Myometrial cell (primary cell): ENCODE data around the gene CT47A7. TPM values are rescaled to one million over a fixed set of nuclear protein-coding genes. Genes with fewer than 3 reads are reported as not detected.

Experiments used
- total RNA-seq: library from RNA; depleted of rRNA; stranded (reverse); fragments of >200 nt; gene quantifications from 2 replicates; pipeline ENCODE4 v1.2.3, GENCODE V29; 2015

Gene CT47A7
- not detected in 2 replicates for total RNA-seq

DNA sequence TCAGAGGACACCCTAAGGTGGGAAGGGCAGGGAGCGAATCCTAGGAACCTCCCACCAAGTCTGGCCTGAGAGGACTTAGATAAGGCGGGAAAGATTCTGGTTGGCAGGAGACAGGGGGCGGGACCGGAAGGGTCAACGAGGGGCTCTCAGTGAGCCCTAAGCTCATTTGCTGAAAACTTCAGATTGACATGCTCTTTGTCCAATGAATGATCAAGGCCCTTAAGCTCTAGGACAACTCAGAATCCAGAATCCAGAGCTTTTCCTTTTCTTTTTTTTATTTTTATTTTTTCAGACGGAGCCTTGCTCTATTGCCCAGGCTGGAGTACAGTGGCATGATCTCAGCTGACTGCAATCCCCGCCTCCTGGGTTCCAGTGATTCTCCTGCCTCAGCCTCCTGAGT lies at the start of gene CT47A7:
CT47A7 (minus strand) TSS at position 101 of the 400 bp plus-strand sequence. CDS start 255 bp downstream, outside the sequence.

DNA sequence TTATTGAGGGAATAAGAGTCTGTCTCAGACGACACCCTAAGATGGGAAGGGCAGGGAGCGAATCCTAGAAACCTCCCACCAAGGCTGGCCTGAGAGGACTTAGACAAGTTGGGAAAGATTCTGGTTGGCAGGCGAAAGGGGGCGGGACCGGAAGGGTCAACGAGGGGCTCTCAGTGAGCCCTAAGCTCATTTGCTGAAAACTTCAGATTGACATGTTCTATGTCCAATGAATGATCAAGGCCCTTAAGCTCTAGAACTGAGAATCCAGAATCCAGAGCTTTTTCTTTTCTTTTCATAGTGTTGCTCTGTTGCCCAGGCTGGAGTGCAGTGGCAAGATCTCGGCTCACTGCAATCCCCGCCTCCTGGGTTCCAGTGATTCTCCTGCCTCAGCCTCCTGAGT lies 29.3 kb upstream of the CT47A7 start, which contains the start of gene CT47A1:
CT47A1 (minus strand) TSS at position 101 of the 400 bp plus-strand sequence. CDS start 231 bp downstream, outside the sequence.

Other genes with a start within 250 kb of the CT47A7 start
- not detected in 2 replicates for gene CT47B1, start 80.7 kb downstream of the CT47A7 start, total RNA-seq
- not detected in 2 replicates for gene CT47A11, start 19.4 kb downstream of the CT47A7 start, total RNA-seq
- not detected in 2 replicates for gene CT47A10, start 14.6 kb downstream of the CT47A7 start, total RNA-seq
- gene CT47A9, start 9.7 kb downstream of the CT47A7 start, total RNA-seq = not detected in 2 replicates
- not detected in 2 replicates for gene CT47A8, start 4.9 kb downstream of the CT47A7 start, total RNA-seq
- gene CT47A6, start 4.9 kb upstream of the CT47A7 start, total RNA-seq = not detected in 2 replicates
- gene CT47A5, start 9.7 kb upstream of the CT47A7 start, total RNA-seq = not detected in 2 replicates
- gene CT47A4, start 14.6 kb upstream of the CT47A7 start, total RNA-seq = not detected in 2 replicates
- gene CT47A3, start 19.5 kb upstream of the CT47A7 start, total RNA-seq = not detected in 2 replicates
- gene CT47A2, start 24.3 kb upstream of the CT47A7 start, total RNA-seq = not detected in 2 replicates
- gene CT47A1, start 29.2 kb upstream of the CT47A7 start, total RNA-seq = not detected in 2 replicates
- 0.29 and 0.53 TPM in 2 replicates for gene GLUD2, start 91.0 kb upstream of the CT47A7 start, total RNA-seq